WTC11 (cell line): Measurements from ENCODE around the gene GLYR1. TPM values are rescaled to one million over a fixed set of nuclear protein-coding genes. Genes with fewer than 3 reads are reported as not detected.

Source experiments
- ATAC-seq: fragments of 200-7000 bp; cut with Tn5 transposase; 2 replicates; pipeline ENCODE4 v1.10.0; 2021; ENCODE audit warnings: mild to moderate bottlenecking, moderate library complexity
- CTCF ChIA-PET: fragments of 300-600 bp; sonication (Branson Sonifier 250); formaldehyde crosslinking; loops from one replicate; lab custom pipeline; 2021; ENCODE audit warnings: antibody characterized with exemption; lab: Charles Lee
- POLR2A ChIA-PET: fragments of 350-600 bp; sonication (Branson Sonifier 250); formaldehyde crosslinking; loops from one replicate; lab custom pipeline; 2021; ENCODE audit warnings: antibody characterized with exemption; lab: Charles Lee
- DNase-seq: peaks from one replicate; pipeline ENCODE4 v3.0.0; 2021; ENCODE audit warnings: low spot score
- H3K27ac Mint-ChIP-seq: 2 replicates; pipeline ENCODE4 v1.8.0; 2021; ENCODE audit warnings: mixed read lengths
- H3K27me3 Mint-ChIP-seq: 2 replicates; pipeline ENCODE4 v1.8.0; 2021; ENCODE audit warnings: low read depth, mild to moderate bottlenecking, moderate library complexity, mixed read lengths
- H3K36me3 Mint-ChIP-seq: 2 replicates; pipeline ENCODE4 v1.8.0; 2021; ENCODE audit warnings: mixed read lengths
- H3K4me1 Mint-ChIP-seq: 2 replicates; pipeline ENCODE4 v1.8.0; 2022; ENCODE audit warnings: mixed read lengths
- H3K4me3 Mint-ChIP-seq: 2 replicates; pipeline ENCODE4 v1.8.0; 2021; ENCODE audit warnings: mild to moderate bottlenecking, moderate library complexity, mixed read lengths
- H3K9me3 Mint-ChIP-seq: 2 replicates; pipeline ENCODE4 v1.8.0; 2021; ENCODE audit warnings: mixed read lengths
- GRHL2 ChIP-seq: fragments of 250-450 bp; sonication (Bioruptor Pico); IDR thresholded peaks from 2 replicates; pipeline ENCODE4 v1.8.0; 2022; ENCODE audit warnings: mild to moderate bottlenecking, moderate library complexity; ENCODE audit not compliant: insufficient replicate concordance, severe bottlenecking
- HMGA2 ChIP-seq: fragments of 250-450 bp; sonication (Bioruptor Pico); IDR thresholded peaks from 2 replicates; pipeline ENCODE4 v1.4.0; 2021; ENCODE audit warnings: mild to moderate bottlenecking, moderate library complexity
- IRF2 ChIP-seq: sonication (generic); formaldehyde crosslinking; IDR thresholded peaks from 2 replicates; pipeline ENCODE4 v1.8.0; 2022; ENCODE audit warnings: low read depth, missing genetic modification reagents, borderline replicate concordance
- JUN ChIP-seq: sonication (generic); formaldehyde crosslinking; IDR thresholded peaks from 2 replicates; pipeline ENCODE4 v1.8.0; 2023; ENCODE audit warnings: mild to moderate bottlenecking, missing genetic modification reagents
- MXD4 ChIP-seq: fragments of 250-450 bp; sonication (Bioruptor Pico); IDR thresholded peaks from 2 replicates; pipeline ENCODE4 v1.8.0; 2021; ENCODE audit warnings: mild to moderate bottlenecking, moderate library complexity, borderline replicate concordance
- PRRX2 ChIP-seq: fragments of 250-450 bp; sonication (Bioruptor Pico); IDR thresholded peaks from 2 replicates; pipeline ENCODE4 v1.8.0; 2021; ENCODE audit warnings: mild to moderate bottlenecking
- RORB ChIP-seq: fragments of 250-450 bp; sonication (Bioruptor Pico); IDR thresholded peaks from 2 replicates; pipeline ENCODE4 v1.9.0; 2021; ENCODE audit warnings: mild to moderate bottlenecking
- ZBTB21 ChIP-seq: sonication (generic); formaldehyde crosslinking; IDR thresholded peaks from 2 replicates; pipeline ENCODE4 v1.8.1; 2023; ENCODE audit warnings: mild to moderate bottlenecking, missing genetic modification reagents, borderline replicate concordance
- ZNF671 ChIP-seq: fragments of 250-450 bp; sonication (Bioruptor Pico); IDR thresholded peaks from 2 replicates; pipeline ENCODE4 v1.8.0; 2021; ENCODE audit warnings: mild to moderate bottlenecking
- total RNA-seq: library from RNA; stranded (reverse); gene quantifications from 3 replicates; pipeline ENCODE4 v1.2.3, GENCODE V29; 2021
- TF ChIP-seq, protein P1 (sequence below): fragments of 250-450 bp; sonication (Bioruptor Pico); IDR thresholded peaks from 2 replicates; pipeline ENCODE4 v1.8.0; 2021; ENCODE audit warnings: mild to moderate bottlenecking
- TF ChIP-seq, protein P2 (sequence below): sonication (generic); formaldehyde crosslinking; IDR thresholded peaks from 2 replicates; pipeline ENCODE4 v1.8.1; 2022; ENCODE audit warnings: low read depth, missing genetic modification reagents, borderline replicate concordance
- TF ChIP-seq, protein P3 (sequence below): sonication (generic); formaldehyde crosslinking; IDR thresholded peaks from 2 replicates; pipeline ENCODE4 v1.8.1; 2023; ENCODE audit warnings: mild to moderate bottlenecking, missing genetic modification reagents
- TF ChIP-seq, protein P4 (sequence below): sonication (generic); formaldehyde crosslinking; conservative IDR thresholded peaks from 2 replicates; pipeline ENCODE4 v1.8.1; 2023; ENCODE audit warnings: mild to moderate bottlenecking, low read depth, missing genetic modification reagents, moderate library complexity
- TF ChIP-seq, protein P5 (sequence below): sonication (generic); formaldehyde crosslinking; IDR thresholded peaks from 2 replicates; pipeline ENCODE4 v1.8.0; 2023; ENCODE audit warnings: mild to moderate bottlenecking, missing genetic modification reagents
- TF ChIP-seq, protein P6 (sequence below): sonication (generic); formaldehyde crosslinking; IDR thresholded peaks from 2 replicates; pipeline ENCODE4 v1.8.0; 2022; ENCODE audit warnings: mild to moderate bottlenecking, missing genetic modification reagents
- TF ChIP-seq, protein P7 (sequence below): fragments of 250-450 bp; sonication (Bioruptor Pico); conservative IDR thresholded peaks from 2 replicates; pipeline ENCODE4 v1.9.0; 2021; ENCODE audit warnings: mild to moderate bottlenecking

Gene GLYR1
- total RNA-seq, 1 experiment from 2014 or later, result 103 TPM

DNA sequence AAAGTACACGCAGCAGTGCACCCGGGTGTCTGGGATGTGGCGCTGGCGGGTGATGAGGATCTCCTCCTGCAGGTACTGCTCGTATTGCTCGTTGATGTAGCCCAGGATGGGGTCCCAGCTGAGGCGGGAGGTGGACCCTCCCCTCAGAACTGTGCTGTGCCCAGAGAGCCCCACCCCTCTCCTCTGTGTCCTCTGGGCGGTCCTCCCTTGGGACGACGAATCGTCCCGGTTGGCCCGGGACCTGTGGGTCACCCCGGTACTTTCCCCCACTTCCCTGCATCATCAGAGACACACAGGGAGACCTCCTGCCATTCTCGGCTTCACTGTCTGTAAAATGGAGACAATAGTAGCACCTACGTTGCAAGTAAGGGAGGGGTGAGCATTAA is 63.1 kb downstream of the GLYR1 start:
- ATAC-seq, result no peak
- peak overlapping the region; percentile 45; the same call in 1 of the 2 replicates for H3K27ac Mint-ChIP-seq
- H3K36me3 Mint-ChIP-seq, result no peaks in the 10 kb centered on the region
- peaks cover 14% of the 10 kb centered on the region for H3K4me1 Mint-ChIP-seq
- TF ChIP-seq, protein P1, sequence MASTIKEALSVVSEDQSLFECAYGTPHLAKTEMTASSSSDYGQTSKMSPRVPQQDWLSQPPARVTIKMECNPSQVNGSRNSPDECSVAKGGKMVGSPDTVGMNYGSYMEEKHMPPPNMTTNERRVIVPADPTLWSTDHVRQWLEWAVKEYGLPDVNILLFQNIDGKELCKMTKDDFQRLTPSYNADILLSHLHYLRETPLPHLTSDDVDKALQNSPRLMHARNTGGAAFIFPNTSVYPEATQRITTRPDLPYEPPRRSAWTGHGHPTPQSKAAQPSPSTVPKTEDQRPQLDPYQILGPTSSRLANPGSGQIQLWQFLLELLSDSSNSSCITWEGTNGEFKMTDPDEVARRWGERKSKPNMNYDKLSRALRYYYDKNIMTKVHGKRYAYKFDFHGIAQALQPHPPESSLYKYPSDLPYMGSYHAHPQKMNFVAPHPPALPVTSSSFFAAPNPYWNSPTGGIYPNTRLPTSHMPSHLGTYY (CRISPR knock-in tag), result no peak
- TF ChIP-seq, protein P2, sequence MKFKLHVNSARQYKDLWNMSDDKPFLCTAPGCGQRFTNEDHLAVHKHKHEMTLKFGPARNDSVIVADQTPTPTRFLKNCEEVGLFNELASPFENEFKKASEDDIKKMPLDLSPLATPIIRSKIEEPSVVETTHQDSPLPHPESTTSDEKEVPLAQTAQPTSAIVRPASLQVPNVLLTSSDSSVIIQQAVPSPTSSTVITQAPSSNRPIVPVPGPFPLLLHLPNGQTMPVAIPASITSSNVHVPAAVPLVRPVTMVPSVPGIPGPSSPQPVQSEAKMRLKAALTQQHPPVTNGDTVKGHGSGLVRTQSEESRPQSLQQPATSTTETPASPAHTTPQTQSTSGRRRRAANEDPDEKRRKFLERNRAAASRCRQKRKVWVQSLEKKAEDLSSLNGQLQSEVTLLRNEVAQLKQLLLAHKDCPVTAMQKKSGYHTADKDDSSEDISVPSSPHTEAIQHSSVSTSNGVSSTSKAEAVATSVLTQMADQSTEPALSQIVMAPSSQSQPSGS (CRISPR knock-in tag), result no peak
- TF ChIP-seq RORB (CRISPR knock-in tag), result no peak
- TF ChIP-seq PRRX2 (CRISPR knock-in tag), result no peak
- TF ChIP-seq, protein P3, sequence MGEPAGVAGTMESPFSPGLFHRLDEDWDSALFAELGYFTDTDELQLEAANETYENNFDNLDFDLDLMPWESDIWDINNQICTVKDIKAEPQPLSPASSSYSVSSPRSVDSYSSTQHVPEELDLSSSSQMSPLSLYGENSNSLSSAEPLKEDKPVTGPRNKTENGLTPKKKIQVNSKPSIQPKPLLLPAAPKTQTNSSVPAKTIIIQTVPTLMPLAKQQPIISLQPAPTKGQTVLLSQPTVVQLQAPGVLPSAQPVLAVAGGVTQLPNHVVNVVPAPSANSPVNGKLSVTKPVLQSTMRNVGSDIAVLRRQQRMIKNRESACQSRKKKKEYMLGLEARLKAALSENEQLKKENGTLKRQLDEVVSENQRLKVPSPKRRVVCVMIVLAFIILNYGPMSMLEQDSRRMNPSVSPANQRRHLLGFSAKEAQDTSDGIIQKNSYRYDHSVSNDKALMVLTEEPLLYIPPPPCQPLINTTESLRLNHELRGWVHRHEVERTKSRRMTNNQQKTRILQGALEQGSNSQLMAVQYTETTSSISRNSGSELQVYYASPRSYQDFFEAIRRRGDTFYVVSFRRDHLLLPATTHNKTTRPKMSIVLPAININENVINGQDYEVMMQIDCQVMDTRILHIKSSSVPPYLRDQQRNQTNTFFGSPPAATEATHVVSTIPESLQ (CRISPR knock-in tag), result no peak
- no peak for TF ChIP-seq HMGA2 (CRISPR knock-in tag)
- no peaks in the 10 kb centered on the region; the same call in 1 of the 2 replicates for H3K27me3 Mint-ChIP-seq
- H3K4me3 Mint-ChIP-seq, result no peak overlapping the region
- no peak for DNase-seq
- ChIA-PET CTCF (no interaction called here), POLR2A (no interaction called here)
- H3K9me3 Mint-ChIP-seq, result no peaks in the 10 kb centered on the region

DNA sequence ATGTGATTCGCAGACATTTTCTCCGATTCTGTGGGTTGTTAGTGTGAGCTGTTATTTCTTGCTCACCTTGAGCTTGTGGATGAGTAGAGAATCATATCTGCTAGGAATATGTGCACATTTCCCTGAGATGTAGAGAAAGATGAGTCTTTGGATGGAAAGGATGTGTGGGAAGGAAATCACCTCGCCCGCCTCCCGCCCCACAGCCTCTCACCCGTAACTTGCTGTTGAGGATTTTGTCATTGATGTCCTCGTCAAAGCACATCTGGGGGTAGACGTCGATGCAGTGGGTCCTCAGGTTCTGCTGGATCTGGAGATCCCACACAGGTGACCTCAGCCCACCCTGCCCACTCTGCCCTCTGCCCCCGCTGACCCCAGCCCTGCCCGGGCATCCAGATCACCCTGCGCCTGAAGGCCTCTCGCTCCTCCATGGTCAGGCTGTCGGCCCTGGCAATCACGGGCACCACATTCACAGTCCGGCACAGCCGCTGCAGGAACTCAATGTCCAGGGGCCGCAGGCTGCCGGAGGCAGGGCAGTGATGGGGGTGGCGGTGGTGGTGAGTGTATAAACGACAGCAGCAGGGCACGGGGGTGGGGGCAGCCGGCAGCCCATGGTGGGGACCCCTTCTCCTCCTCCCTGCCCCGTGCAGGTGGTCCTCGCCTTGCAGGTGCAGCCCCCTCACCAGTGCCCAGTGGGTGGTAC is 63.7 kb downstream of the GLYR1 start:
- CTCF ChIA-PET, result no interaction called here
- Mint-ChIP-seq H3K4me3 (no peak overlapping the region), H3K9me3 (no peaks in the 10 kb centered on the region), H3K27me3 (no peaks in the 10 kb centered on the region; the same call in 1 of the 2 replicates), H3K27ac (no peak overlapping the region), H3K36me3 (no peaks in the 10 kb centered on the region), H3K4me1 (peaks cover 9% of the 10 kb centered on the region)
- no peak for ATAC-seq
- DNase-seq, result no peak
- POLR2A ChIA-PET, result no interaction called here
- TF ChIP-seq, protein P4, sequence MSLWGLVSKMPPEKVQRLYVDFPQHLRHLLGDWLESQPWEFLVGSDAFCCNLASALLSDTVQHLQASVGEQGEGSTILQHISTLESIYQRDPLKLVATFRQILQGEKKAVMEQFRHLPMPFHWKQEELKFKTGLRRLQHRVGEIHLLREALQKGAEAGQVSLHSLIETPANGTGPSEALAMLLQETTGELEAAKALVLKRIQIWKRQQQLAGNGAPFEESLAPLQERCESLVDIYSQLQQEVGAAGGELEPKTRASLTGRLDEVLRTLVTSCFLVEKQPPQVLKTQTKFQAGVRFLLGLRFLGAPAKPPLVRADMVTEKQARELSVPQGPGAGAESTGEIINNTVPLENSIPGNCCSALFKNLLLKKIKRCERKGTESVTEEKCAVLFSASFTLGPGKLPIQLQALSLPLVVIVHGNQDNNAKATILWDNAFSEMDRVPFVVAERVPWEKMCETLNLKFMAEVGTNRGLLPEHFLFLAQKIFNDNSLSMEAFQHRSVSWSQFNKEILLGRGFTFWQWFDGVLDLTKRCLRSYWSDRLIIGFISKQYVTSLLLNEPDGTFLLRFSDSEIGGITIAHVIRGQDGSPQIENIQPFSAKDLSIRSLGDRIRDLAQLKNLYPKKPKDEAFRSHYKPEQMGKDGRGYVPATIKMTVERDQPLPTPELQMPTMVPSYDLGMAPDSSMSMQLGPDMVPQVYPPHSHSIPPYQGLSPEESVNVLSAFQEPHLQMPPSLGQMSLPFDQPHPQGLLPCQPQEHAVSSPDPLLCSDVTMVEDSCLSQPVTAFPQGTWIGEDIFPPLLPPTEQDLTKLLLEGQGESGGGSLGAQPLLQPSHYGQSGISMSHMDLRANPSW (CRISPR knock-in tag), result no peak
- TF ChIP-seq ZNF671 (CRISPR knock-in tag), result no peak
- no peak for TF ChIP-seq JUN (CRISPR knock-in tag)
- TF ChIP-seq, protein P5, sequence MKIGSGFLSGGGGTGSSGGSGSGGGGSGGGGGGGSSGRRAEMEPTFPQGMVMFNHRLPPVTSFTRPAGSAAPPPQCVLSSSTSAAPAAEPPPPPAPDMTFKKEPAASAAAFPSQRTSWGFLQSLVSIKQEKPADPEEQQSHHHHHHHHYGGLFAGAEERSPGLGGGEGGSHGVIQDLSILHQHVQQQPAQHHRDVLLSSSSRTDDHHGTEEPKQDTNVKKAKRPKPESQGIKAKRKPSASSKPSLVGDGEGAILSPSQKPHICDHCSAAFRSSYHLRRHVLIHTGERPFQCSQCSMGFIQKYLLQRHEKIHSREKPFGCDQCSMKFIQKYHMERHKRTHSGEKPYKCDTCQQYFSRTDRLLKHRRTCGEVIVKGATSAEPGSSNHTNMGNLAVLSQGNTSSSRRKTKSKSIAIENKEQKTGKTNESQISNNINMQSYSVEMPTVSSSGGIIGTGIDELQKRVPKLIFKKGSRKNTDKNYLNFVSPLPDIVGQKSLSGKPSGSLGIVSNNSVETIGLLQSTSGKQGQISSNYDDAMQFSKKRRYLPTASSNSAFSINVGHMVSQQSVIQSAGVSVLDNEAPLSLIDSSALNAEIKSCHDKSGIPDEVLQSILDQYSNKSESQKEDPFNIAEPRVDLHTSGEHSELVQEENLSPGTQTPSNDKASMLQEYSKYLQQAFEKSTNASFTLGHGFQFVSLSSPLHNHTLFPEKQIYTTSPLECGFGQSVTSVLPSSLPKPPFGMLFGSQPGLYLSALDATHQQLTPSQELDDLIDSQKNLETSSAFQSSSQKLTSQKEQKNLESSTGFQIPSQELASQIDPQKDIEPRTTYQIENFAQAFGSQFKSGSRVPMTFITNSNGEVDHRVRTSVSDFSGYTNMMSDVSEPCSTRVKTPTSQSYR (CRISPR knock-in tag), result no peak
- no peak for TF ChIP-seq MXD4 (CRISPR knock-in tag)
- TF ChIP-seq, protein P3 (CRISPR knock-in tag), result no peak
- TF ChIP-seq ZBTB21 (CRISPR knock-in tag), result no peak
- TF ChIP-seq, protein P6, sequence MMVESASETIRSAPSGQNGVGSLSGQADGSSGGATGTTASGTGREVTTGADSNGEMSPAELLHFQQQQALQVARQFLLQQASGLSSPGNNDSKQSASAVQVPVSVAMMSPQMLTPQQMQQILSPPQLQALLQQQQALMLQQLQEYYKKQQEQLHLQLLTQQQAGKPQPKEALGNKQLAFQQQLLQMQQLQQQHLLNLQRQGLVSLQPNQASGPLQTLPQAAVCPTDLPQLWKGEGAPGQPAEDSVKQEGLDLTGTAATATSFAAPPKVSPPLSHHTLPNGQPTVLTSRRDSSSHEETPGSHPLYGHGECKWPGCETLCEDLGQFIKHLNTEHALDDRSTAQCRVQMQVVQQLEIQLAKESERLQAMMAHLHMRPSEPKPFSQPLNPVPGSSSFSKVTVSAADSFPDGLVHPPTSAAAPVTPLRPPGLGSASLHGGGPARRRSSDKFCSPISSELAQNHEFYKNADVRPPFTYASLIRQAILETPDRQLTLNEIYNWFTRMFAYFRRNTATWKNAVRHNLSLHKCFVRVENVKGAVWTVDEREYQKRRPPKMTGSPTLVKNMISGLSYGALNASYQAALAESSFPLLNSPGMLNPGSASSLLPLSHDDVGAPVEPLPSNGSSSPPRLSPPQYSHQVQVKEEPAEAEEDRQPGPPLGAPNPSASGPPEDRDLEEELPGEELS (CRISPR knock-in tag), result no peak
- TF ChIP-seq, protein P7, sequence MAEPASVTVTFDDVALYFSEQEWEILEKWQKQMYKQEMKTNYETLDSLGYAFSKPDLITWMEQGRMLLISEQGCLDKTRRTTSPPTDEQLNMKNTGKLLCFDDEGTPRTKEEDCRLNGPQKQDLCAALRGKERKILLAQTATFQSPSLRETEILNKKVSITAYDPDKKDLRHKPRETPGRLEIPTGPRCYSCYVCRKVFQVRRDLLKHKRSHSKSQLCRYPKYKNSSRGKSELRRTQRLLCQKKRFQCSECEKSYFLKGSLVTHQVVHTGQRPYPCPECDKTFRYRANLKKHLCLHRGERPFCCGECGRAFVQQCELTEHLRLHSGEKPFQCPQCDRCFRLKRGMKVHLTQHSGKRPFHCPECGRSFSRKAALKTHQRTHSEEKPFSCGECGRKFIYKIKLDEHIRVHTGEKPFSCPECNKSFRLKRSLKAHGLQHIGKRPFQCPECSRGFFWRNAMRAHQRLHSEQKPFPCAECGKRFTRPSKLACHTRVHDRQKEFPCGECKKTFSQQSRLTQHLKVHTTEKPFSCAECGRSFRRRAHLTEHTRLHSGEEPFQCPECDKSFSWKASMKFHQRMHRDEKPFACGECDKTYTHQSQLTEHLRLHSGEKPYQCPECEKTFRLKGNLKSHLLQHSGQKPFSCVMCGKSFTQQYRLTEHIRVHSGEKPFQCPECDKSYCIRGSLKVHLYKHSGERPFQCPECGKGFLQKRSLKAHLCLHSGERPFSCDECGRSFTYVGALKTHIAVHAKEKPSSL (CRISPR knock-in tag), result no peak
- no peak for TF ChIP-seq IRF2 (CRISPR knock-in tag)
- TF ChIP-seq GRHL2, result no peak
